BE2C (cell line): Measurements from ENCODE around the gene PRKCG.

ENCODE experiments used
- DNase-seq: peaks from one replicate; pipeline ENCODE4 v3.0.0-alpha.2; 2020
- H3K27me3 ChIP-seq: fragments of 250-450 bp; sonication (Bioruptor Pico); 2 replicates; pipeline ENCODE4 v1.5.1; 2020; ENCODE audit warnings: mild to moderate bottlenecking
- H3K36me3 ChIP-seq: fragments of 250-450 bp; sonication (Bioruptor Pico); 2 replicates; pipeline ENCODE4 v1.5.1; 2020; ENCODE audit warnings: mild to moderate bottlenecking
- H3K4me1 ChIP-seq: fragments of 250-450 bp; sonication (Bioruptor Pico); 2 replicates; pipeline ENCODE4 v1.5.1; 2020
- H3K4me3 ChIP-seq: 2 replicates; pipeline ENCODE4 v1.5.1; 2011; ENCODE audit warnings: low read depth, low read length
- H3K9me3 ChIP-seq: fragments of 250-450 bp; sonication (Bioruptor Pico); 2 replicates; pipeline ENCODE4 v1.5.1; 2020
- CTCF ChIP-seq: IDR thresholded peaks from 2 replicates; pipeline ENCODE4 v1.5.1; 2012; ENCODE audit warnings: mild to moderate bottlenecking, low read depth, low read length

The PRKCG gene

DNA sequence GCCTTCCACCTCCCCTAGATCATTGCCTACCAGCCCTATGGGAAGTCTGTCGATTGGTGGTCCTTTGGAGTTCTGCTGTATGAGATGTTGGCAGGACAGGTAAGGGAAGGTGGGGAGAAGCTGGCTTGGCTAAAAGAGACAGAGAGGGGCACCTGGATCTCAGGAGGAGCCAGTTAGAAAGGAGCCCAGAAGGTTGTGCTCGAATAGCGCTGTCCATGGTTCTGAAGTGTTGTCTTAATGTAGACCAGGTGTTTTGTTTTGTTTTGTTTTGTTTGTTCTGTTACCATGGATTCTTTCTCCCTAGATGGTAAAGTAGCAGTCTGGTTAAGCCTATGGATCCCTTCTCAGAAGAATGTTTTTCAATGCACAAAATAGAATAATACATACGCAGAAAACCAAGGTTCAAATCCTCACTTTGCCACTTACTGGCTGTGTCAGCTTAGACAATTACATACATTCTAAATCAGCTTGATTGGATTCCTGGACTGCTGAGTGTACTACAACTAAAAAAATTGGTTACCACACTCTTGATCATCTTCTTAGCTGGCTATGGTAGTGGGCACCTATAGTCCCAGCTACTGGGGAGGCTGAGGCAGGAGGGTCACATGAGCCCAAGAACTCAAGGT, 21.2 kb downstream of the PRKCG start:
- no peak for DNase-seq
- H3K27me3 ChIP-seq = peaks cover 52% of the 10 kb centered on the region

DNA sequence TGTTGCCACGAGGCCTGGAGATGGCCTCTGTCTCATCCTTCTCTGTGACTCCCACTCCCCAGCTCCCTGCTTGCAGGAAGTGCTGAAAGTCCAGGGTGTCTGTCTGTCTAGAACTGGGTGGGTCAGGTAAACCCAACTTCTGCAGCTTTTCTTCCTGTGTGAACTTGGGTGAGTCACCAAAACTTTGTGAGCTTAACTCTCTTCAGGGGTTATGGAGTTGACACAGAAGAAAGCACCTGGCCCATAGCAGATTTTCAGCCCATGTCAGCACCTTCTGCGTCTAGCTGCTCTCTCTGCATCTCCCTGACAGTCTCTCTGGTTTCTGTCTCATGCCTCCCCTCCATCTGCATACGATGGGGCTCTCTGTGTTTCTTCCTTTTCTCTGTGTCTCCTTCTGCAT, 22.9 kb downstream of the PRKCG start:
- TF ChIP-seq CTCF = no peak
- H3K4me3 ChIP-seq = no peak overlapping the region
- no peak for DNase-seq
- no peaks in the 10 kb centered on the region for H3K9me3 ChIP-seq
- H3K4me1 ChIP-seq = no peaks in the 10 kb centered on the region
- H3K27me3 ChIP-seq = peaks cover 66% of the 10 kb centered on the region
- no peaks in the 10 kb centered on the region for H3K36me3 ChIP-seq

More for the DNA sequence above, 21.2 kb downstream of the PRKCG start:
- no peaks in the 10 kb centered on the region for H3K36me3 ChIP-seq
- H3K9me3 ChIP-seq = no peaks in the 10 kb centered on the region
- no peaks in the 10 kb centered on the region for H3K4me1 ChIP-seq
- no peak for TF ChIP-seq CTCF
- no peak overlapping the region for H3K4me3 ChIP-seq

DNA sequence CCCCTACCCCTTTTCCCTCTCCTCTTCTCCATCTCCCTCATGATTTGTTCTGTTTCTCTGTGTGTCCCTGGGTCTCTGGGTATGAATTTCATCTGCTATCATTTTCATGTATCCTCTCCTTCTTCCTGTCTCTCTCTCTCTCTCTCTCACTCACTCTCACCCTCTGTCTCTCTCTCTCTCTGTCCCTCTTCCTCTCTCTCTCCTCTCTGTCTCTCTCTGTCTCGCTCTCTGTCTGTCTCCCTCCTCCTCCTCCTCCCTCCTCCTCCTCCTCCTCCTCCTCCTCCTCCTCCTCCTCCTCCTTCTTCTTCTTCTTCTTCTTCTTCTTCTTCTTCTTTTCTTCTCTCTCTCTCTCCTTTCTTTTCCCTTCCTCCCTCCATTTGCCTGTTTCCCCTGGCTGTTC, 23.8 kb downstream of the PRKCG start:
- TF ChIP-seq CTCF = no peak
- DNase-seq = no peak
- H3K27me3 ChIP-seq = peaks cover 70% of the 10 kb centered on the region
- no peaks in the 10 kb centered on the region for H3K9me3 ChIP-seq
- no peak overlapping the region for H3K4me3 ChIP-seq
- H3K36me3 ChIP-seq = no peaks in the 10 kb centered on the region
- H3K4me1 ChIP-seq = no peaks in the 10 kb centered on the region

DNA sequence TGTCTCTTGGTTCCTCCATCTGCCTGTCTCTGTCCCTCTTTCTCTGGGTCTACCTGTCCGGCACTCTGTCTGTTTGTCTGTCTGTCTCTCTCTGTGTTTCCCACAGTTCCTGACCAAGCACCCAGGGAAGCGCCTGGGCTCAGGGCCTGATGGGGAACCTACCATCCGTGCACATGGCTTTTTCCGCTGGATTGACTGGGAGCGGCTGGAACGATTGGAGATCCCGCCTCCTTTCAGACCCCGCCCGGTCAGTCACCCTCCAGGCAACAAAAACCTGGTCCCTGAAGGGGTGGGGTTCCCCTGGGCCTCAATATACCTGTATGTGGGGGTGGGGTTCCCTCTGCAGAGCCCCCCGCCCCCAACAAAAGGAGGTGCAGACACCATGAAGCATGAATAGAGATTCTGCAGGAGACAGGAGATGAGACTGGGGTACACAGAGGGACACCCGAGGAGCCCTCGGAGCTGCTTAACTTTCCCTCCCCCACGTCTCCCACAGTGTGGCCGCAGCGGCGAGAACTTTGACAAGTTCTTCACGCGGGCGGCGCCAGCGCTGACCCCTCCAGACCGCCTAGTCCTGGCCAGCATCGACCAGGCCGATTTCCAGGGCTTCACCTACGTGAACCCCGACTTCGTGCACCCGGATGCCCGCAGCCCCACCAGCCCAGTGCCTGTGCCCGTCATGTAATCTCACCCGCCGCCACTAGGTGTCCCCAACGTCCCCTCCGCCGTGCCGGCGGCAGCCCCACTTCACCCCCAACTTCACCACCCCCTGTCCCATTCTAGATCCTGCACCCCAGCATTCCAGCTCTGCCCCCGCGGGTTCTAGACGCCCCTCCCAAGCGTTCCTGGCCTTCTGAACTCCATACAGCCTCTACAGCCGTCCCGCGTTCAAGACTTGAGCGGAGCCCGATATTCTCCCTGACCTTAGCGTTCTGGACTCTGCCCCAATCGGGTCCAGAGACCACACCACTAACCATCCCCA, 24.5 kb downstream of the PRKCG start:
- Histone ChIP-seq H3K4me3 (no peak overlapping the region), H3K36me3 (no peaks in the 10 kb centered on the region), H3K27me3 (peaks cover 77% of the 10 kb centered on the region), H3K9me3 (no peaks in the 10 kb centered on the region), H3K4me1 (no peaks in the 10 kb centered on the region)
- peak; percentile 59 for DNase-seq
- TF ChIP-seq CTCF = peak; percentile 78

DNA sequence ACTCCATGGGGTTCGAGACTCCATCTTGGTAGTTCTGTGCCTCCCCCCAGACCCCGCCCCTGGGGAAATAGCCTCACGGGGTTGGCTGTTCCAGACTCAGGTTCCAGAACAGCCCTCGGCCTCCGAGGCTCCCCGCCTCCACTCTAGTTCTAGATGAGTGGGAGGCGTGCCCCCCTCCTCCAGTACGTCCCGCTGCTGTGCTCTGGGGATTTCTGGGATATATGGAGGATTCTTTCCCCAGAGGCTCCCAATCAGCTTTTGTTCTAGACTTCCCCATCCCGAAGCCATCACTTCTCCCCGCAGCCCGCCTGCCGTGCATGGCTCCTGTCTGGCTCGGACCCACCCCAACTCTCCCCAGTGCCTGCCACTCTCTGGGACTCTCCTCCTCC, 25.2 kb downstream of the PRKCG start:
- DNase-seq = no peak
- no peaks in the 10 kb centered on the region for H3K36me3 ChIP-seq
- no peaks in the 10 kb centered on the region for H3K4me1 ChIP-seq
- H3K27me3 ChIP-seq = peaks cover 77% of the 10 kb centered on the region
- no peak for TF ChIP-seq CTCF
- H3K4me3 ChIP-seq = no peak overlapping the region
- no peaks in the 10 kb centered on the region for H3K9me3 ChIP-seq

- DNase-seq = no peak
- TF ChIP-seq CTCF = no peak
- no peaks in the 10 kb centered on the region for H3K4me1 ChIP-seq
- peaks cover 77% of the 10 kb centered on the region for H3K27me3 ChIP-seq
- no peaks in the 10 kb centered on the region for H3K36me3 ChIP-seq
- no peaks in the 10 kb centered on the region for H3K9me3 ChIP-seq
- peak overlapping the region; percentile 41 for H3K4me3 ChIP-seq
These were observed 25.7 kb downstream of the PRKCG start for GRCh38 chr19:53907690-53908089.
